HEK293 (cell line): ENCODE results near the gene IPO8.

Source experiments
- CTCF ChIA-PET: fragments of 350-600 bp; formaldehyde crosslinking; extraction: SDS; loops from one replicate; lab custom pipeline; 2021; ENCODE audit warnings: antibody characterized with exemption; lab: Yijun Ruan, JAX
- POLR2A ChIA-PET: fragments of 300-600 bp; formaldehyde crosslinking; extraction: SDS; loops from one replicate; lab custom pipeline; 2020; ENCODE audit warnings: antibody characterized with exemption, inconsistent platforms; lab: Yijun Ruan, JAX
- H3K27ac ChIP-seq: fragments of 200-500 bp; sonication (Bioruptor generic); 2 replicates; pipeline ENCODE4 v1.5.1; 2014; ENCODE audit warnings: low read depth, low read length, control low read depth, inconsistent platforms; ENCODE audit errors: extremely low read depth
- H3K36me3 ChIP-seq, 2 experiments: fragments of 200-500 bp in 1 of 2; sonication (Bioruptor generic) in 1 of 2; 1 replicate in 1 of 2; 2 replicates in 1 of 2; pipeline ENCODE4 v1.5.1; 2014 to 2017; ENCODE audit warnings: inconsistent platforms in 2 of 2, low read length in 2 of 2; ENCODE audit not compliant: control insufficient read depth in 2 of 2, insufficient read depth in 1 of 2
- H3K4me1 ChIP-seq: fragments of 200-500 bp; sonication (Bioruptor generic); 2 replicates; pipeline ENCODE4 v1.5.1; 2014; ENCODE audit warnings: mild to moderate bottlenecking, low read length, inconsistent platforms; ENCODE audit not compliant: control insufficient read depth, insufficient read depth
- H3K4me3 ChIP-seq: 2 replicates; pipeline ENCODE4 v1.5.1; 2011; ENCODE audit warnings: low read depth, mild to moderate bottlenecking, control low read depth, low read length, moderate library complexity
- H3K9me3 ChIP-seq: fragments of 200-500 bp; sonication (Bioruptor generic); 2 replicates; pipeline ENCODE4 v1.5.1; 2014; ENCODE audit warnings: low read depth, low read length, inconsistent platforms; ENCODE audit not compliant: control insufficient read depth, insufficient read depth
- GLI4 ChIP-seq: fragments of 450-650 bp; formaldehyde crosslinking; IDR thresholded peaks from 2 replicates; pipeline ENCODE4 v1.5.1; 2016; ENCODE audit warnings: missing biosample characterization, missing genetic modification characterization
- GLIS2 ChIP-seq: fragments of 450-650 bp; formaldehyde crosslinking; IDR thresholded peaks from 2 replicates; pipeline ENCODE4 v1.5.1; 2016; ENCODE audit warnings: missing biosample characterization, missing genetic modification characterization
- KLF16 ChIP-seq: fragments of 450-650 bp; formaldehyde crosslinking; IDR thresholded peaks from 2 replicates; pipeline ENCODE4 v1.5.1; 2017; ENCODE audit warnings: missing biosample characterization, missing genetic modification characterization
- KLF8 ChIP-seq: fragments of 450-650 bp; formaldehyde crosslinking; IDR thresholded peaks from 2 replicates; pipeline ENCODE4 v1.5.1; 2016; ENCODE audit warnings: missing biosample characterization, missing genetic modification characterization
- PRDM4 ChIP-seq: fragments of 450-650 bp; formaldehyde crosslinking; IDR thresholded peaks from 2 replicates; pipeline ENCODE4 v1.5.1; 2017; ENCODE audit warnings: missing biosample characterization, missing genetic modification characterization
- SCRT1 ChIP-seq: fragments of 450-650 bp; formaldehyde crosslinking; IDR thresholded peaks from 2 replicates; pipeline ENCODE4 v1.5.1; 2016; ENCODE audit warnings: missing biosample characterization, missing genetic modification characterization, borderline replicate concordance
- ZFP69B ChIP-seq: fragments of 450-650 bp; formaldehyde crosslinking; IDR thresholded peaks from 2 replicates; pipeline ENCODE4 v1.5.1; 2016; ENCODE audit warnings: missing biosample characterization, missing genetic modification characterization
- ZNF121 ChIP-seq: fragments of 450-650 bp; formaldehyde crosslinking; IDR thresholded peaks from 2 replicates; pipeline ENCODE4 v1.5.1; 2016; ENCODE audit warnings: missing biosample characterization, missing genetic modification characterization
- ZNF184 ChIP-seq: fragments of 450-650 bp; IDR thresholded peaks from 2 replicates; pipeline ENCODE4 v1.5.1; 2018; ENCODE audit warnings: missing biosample characterization, mild to moderate bottlenecking, missing genetic modification characterization
- ZNF23 ChIP-seq: fragments of 450-650 bp; formaldehyde crosslinking; IDR thresholded peaks from 2 replicates; pipeline ENCODE4 v1.5.1; 2016; ENCODE audit warnings: missing biosample characterization, missing genetic modification characterization, borderline replicate concordance
- ZNF416 ChIP-seq: fragments of 450-650 bp; formaldehyde crosslinking; IDR thresholded peaks from 2 replicates; pipeline ENCODE4 v1.5.1; 2016; ENCODE audit warnings: missing biosample characterization, missing genetic modification characterization
- ZNF558 ChIP-seq: fragments of 450-650 bp; formaldehyde crosslinking; IDR thresholded peaks from 2 replicates; pipeline ENCODE4 v1.5.1; 2016; ENCODE audit warnings: missing biosample characterization, missing genetic modification characterization
- ZNF624 ChIP-seq: fragments of 450-650 bp; formaldehyde crosslinking; IDR thresholded peaks from 2 replicates; pipeline ENCODE4 v1.5.1; 2017; ENCODE audit warnings: missing biosample characterization, missing genetic modification characterization
- ZNF701 ChIP-seq: fragments of 450-650 bp; formaldehyde crosslinking; IDR thresholded peaks from 2 replicates; pipeline ENCODE4 v1.5.1; 2016; ENCODE audit warnings: missing biosample characterization, missing genetic modification characterization
- ZNF768 ChIP-seq: fragments of 450-650 bp; formaldehyde crosslinking; IDR thresholded peaks from 2 replicates; pipeline ENCODE4 v1.5.1; 2018; ENCODE audit warnings: missing biosample characterization, mild to moderate bottlenecking, missing genetic modification characterization
- ZNF792 ChIP-seq: fragments of 450-650 bp; formaldehyde crosslinking; IDR thresholded peaks from 2 replicates; pipeline ENCODE4 v1.5.1; 2016; ENCODE audit warnings: missing biosample characterization, missing genetic modification characterization
- ZNF830 ChIP-seq: fragments of 450-650 bp; IDR thresholded peaks from 2 replicates; pipeline ENCODE4 v1.5.0; 2018; ENCODE audit warnings: missing biosample characterization, missing genetic modification characterization, low read depth, mild to moderate bottlenecking, moderate library complexity
- TF ChIP-seq, protein P1 (sequence below): fragments of 450-650 bp; formaldehyde crosslinking; IDR thresholded peaks from 2 replicates; pipeline ENCODE4 v1.5.1; 2016; ENCODE audit warnings: missing biosample characterization, missing genetic modification characterization
- TF ChIP-seq, protein P2 (sequence below): fragments of 450-650 bp; formaldehyde crosslinking; IDR thresholded peaks from 2 replicates; pipeline ENCODE4 v1.5.1; 2016; ENCODE audit warnings: missing biosample characterization, missing genetic modification characterization
- TF ChIP-seq, protein P3 (sequence below): fragments of 450-650 bp; formaldehyde crosslinking; IDR thresholded peaks from 2 replicates; pipeline ENCODE4 v1.5.1; 2016; ENCODE audit warnings: missing biosample characterization, missing genetic modification characterization
- TF ChIP-seq, protein P4 (sequence below): IDR thresholded peaks from 2 replicates; pipeline ENCODE4 v1.6.1; 2011; ENCODE audit warnings: mild to moderate bottlenecking, low read depth, low read length, borderline replicate concordance

Gene IPO8

GRCh38 chr12:30700216-30700900 lies 4.7 kb upstream of the IPO8 start:
- POLR2A ChIA-PET = interaction anchor here (0.9 kb wide), 1 partner anchor 55 kb away, joined by 3 read pairs; the partner anchor contains the start of gene CAPRIN2
- no peaks in the 10 kb centered on the region for H3K9me3 ChIP-seq
- H3K4me3 ChIP-seq = no peak overlapping the region
- TF ChIP-seq KLF8 (tag by site-specific recombination) (no peak), ZNF558 (tag by site-specific recombination) (no peak), ZNF792 (tag by site-specific recombination) (no peak), ZNF830 (tag by site-specific recombination) (no peak), ZNF23 (tag by site-specific recombination) (no peak), ZNF624 (tag by site-specific recombination) (no peak), ZNF701 (tag by site-specific recombination) (no peak), PRDM4 (tag by site-specific recombination) (no peak), ZNF768 (tag by site-specific recombination) (no peak)
- TF ChIP-seq, protein P1, sequence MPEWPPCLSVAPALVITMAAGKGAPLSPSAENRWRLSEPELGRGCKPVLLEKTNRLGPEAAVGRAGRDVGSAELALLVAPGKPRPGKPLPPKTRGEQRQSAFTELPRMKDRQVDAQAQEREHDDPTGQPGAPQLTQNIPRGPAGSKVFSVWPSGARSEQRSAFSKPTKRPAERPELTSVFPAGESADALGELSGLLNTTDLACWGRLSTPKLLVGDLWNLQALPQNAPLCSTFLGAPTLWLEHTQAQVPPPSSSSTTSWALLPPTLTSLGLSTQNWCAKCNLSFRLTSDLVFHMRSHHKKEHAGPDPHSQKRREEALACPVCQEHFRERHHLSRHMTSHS (tag by site-specific recombination) = no peak
- no peaks in the 10 kb centered on the region for H3K4me1 ChIP-seq
- CTCF ChIA-PET = no interaction called here
- no peak overlapping the region for H3K27ac ChIP-seq
- H3K36me3 ChIP-seq = no peaks in the 10 kb centered on the region

- POLR2A ChIA-PET = no interaction called here
- CTCF ChIA-PET = no interaction called here
- H3K9me3 ChIP-seq = no peaks in the 10 kb centered on the region
- no peak overlapping the region for H3K4me3 ChIP-seq
- no peaks in the 10 kb centered on the region for H3K36me3 ChIP-seq
- TF ChIP-seq SCRT1 (no peak), ZNF121 (tag by site-specific recombination) (no peak), KLF16 (no peak), GLIS2 (tag by site-specific recombination) (no peak), ZNF416 (tag by site-specific recombination) (no peak), GLI4 (tag by site-specific recombination) (no peak), ZFP69B (tag by site-specific recombination) (no peak), ZNF184 (tag by site-specific recombination) (no peak)
- TF ChIP-seq, protein P2, sequence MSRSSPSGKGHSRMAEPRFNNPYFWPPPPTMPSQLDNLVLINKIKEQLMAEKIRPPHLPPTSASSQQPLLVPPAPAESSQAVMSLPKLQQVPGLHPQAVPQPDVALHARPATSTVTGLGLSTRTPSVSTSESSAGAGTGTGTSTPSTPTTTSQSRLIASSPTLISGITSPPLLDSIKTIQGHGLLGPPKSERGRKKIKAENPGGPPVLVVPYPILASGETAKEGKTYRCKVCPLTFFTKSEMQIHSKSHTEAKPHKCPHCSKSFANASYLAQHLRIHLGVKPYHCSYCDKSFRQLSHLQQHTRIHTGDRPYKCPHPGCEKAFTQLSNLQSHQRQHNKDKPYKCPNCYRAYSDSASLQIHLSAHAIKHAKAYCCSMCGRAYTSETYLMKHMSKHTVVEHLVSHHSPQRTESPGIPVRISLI (tag by site-specific recombination) = no peak
- TF ChIP-seq, protein P1 (tag by site-specific recombination) = no peak
- TF ChIP-seq, protein P3, sequence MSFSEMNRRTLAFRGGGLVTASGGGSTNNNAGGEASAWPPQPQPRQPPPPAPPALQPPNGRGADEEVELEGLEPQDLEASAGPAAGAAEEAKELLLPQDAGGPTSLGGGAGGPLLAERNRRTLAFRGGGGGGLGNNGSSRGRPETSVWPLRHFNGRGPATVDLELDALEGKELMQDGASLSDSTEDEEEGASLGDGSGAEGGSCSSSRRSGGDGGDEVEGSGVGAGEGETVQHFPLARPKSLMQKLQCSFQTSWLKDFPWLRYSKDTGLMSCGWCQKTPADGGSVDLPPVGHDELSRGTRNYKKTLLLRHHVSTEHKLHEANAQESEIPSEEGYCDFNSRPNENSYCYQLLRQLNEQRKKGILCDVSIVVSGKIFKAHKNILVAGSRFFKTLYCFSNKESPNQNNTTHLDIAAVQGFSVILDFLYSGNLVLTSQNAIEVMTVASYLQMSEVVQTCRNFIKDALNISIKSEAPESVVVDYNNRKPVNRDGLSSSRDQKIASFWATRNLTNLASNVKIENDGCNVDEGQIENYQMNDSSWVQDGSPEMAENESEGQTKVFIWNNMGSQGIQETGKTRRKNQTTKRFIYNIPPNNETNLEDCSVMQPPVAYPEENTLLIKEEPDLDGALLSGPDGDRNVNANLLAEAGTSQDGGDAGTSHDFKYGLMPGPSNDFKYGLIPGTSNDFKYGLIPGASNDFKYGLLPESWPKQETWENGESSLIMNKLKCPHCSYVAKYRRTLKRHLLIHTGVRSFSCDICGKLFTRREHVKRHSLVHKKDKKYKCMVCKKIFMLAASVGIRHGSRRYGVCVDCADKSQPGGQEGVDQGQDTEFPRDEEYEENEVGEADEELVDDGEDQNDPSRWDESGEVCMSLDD (tag by site-specific recombination) = no peak
- TF ChIP-seq, protein P4, sequence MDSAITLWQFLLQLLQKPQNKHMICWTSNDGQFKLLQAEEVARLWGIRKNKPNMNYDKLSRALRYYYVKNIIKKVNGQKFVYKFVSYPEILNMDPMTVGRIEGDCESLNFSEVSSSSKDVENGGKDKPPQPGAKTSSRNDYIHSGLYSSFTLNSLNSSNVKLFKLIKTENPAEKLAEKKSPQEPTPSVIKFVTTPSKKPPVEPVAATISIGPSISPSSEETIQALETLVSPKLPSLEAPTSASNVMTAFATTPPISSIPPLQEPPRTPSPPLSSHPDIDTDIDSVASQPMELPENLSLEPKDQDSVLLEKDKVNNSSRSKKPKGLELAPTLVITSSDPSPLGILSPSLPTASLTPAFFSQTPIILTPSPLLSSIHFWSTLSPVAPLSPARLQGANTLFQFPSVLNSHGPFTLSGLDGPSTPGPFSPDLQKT = no peak
- TF ChIP-seq, all 188 proteins: peak for 0
- Histone ChIP-seq H3K27ac (no peak overlapping the region), H3K4me1 (no peaks in the 10 kb centered on the region)
These were observed 2.7 kb upstream of the IPO8 start for GRCh38 chr12:30698346-30698745.
